ENCODE data around the gene SDC3.

- no peak for TF ChIP-seq CTCF (IDR thresholded peaks at IDR 0.05)
- TF ChIP-seq ZFX (IDR thresholded peaks at IDR 0.05; ENCODE audit: borderline replicate concordance) = no peak
Observed at GRCh38 chr1:30900931-30901560, 7.5 kb downstream of the SDC3 start.
